Esophagus squamous epithelium (tissue), 5 donors: ENCODE data around the gene TBX15. TPM values are rescaled to one million over a fixed set of nuclear protein-coding genes. Genes with fewer than 3 reads are reported as not detected.

Experiments
- DNase-seq: peaks from one replicate; lab custom pipeline; 2025; lab: John Stamatoyannopoulos, UW
- H3K27ac ChIP-seq, 4 donors: fragments of 200-600 bp; sonication (generic); one replicate each; pipeline ENCODE4 v1.5.1; 2016 to 2019; ENCODE audit warnings: mild to moderate bottlenecking in 1 of 4
- H3K27me3 ChIP-seq, 4 donors: fragments of 200-600 bp; sonication (generic); 1 replicate in 3 of 4; 2 replicates in 1 of 4; pipeline versions ENCODE4 v1.5.1 to v1.6.0; 2017 to 2021; ENCODE audit warnings: antibody characterized with exemption in 1 of 4
- H3K36me3 ChIP-seq, 3 donors: fragments of 200-600 bp; sonication (generic); one replicate each; pipeline ENCODE4 v1.5.1; 2016 to 2019
- H3K4me1 ChIP-seq, 3 donors: fragments of 200-600 bp; sonication (generic); one replicate each; pipeline ENCODE4 v1.5.1; 2017 to 2019
- H3K4me3 ChIP-seq, 4 donors: fragments of 200-600 bp; sonication (generic); 1 replicate in 3 of 4; 2 replicates in 1 of 4; pipeline ENCODE4 v1.5.1; 2016 to 2019; ENCODE audit warnings: mild to moderate bottlenecking in 2 of 4, moderate library complexity in 1 of 4
- H3K9me3 ChIP-seq, 3 donors: fragments of 200-600 bp; sonication (generic); one replicate each; pipeline ENCODE4 v1.5.1; 2016 to 2019
- CTCF ChIP-seq, 6 experiments: fragments of 450-650 bp in 4 of 6; fragments of 200-600 bp in 2 of 6; sonication (generic) in 2 of 6; IDR thresholded peaks; one replicate each; pipeline ENCODE4 v1.5.1; 2016 to 2019; ENCODE audit warnings: antibody characterized with exemption in 6 of 6, mild to moderate bottlenecking in 4 of 6, moderate library complexity in 4 of 6
- POLR2A ChIP-seq, 4 donors: fragments of 450-650 bp; IDR thresholded peaks; one replicate each; pipeline ENCODE4 v1.6.1; 2017; ENCODE audit warnings: antibody characterized with exemption in 4 of 4, mild to moderate bottlenecking in 4 of 4, moderate library complexity in 3 of 4
- WGBS, 2 donors: methylation state at CpG; one replicate each; pipeline ENCODE4 v1.1.5; 2018; 5-methylcytosine and 5-hydroxymethylcytosine counted together
- intact Hi-C: fragments of 100-400 bp; cut with DNase I; formaldehyde crosslinking; loops from one replicate; pipeline ENCODE4 v1.15.0; 2022
- total RNA-seq, 4 donors: library from RNA; depleted of rRNA; stranded (reverse); fragments of >200 nt; gene quantifications; one replicate each; pipeline ENCODE4 v1.1.0, GENCODE V29; 2016
- donor health status: DM: yes; HTN: yes; CAD: no.

TBX15 gene
- total RNA-seq, 4 donors from 2014 or later = 0.15 to 0.19 TPM; not detected in 2

GRCh38 chr1:118945489-118945888 lies 42.7 kb downstream of the TBX15 start:
- DNase-seq = no peak
- no peaks in the 10 kb centered on the region for H3K4me1 ChIP-seq
- TF ChIP-seq CTCF (IDR thresholded peaks at IDR 0.05) = no peak
- TF ChIP-seq POLR2A (IDR thresholded peaks at IDR 0.05) = no peak
- no peaks in the 10 kb centered on the region for H3K9me3 ChIP-seq
- no peak overlapping the region for H3K4me3 ChIP-seq
- intact Hi-C loops = no loop called here
- H3K27ac ChIP-seq = no peak overlapping the region
- peaks cover 0 to 53% (median 0%) of the 10 kb centered on the region in 4 donors for H3K27me3 ChIP-seq
- no peaks in the 10 kb centered on the region for H3K36me3 ChIP-seq
- 8 to 22% methylated on average over 1 of the region's 1 CpG for WGBS, 2 donors

- Histone ChIP-seq H3K4me1 (no peaks in the 10 kb centered on the region), H3K27ac (no peak overlapping the region), H3K36me3 (no peaks in the 10 kb centered on the region), H3K4me3 (no peak overlapping the region), H3K27me3 (peaks cover 0 to 57% (median 0%) of the 10 kb centered on the region in 4 donors), H3K9me3 (no peaks in the 10 kb centered on the region)
- WGBS, 2 donors = 72 to 81% methylated on average over 4 of the region's 4 CpGs
- TF ChIP-seq CTCF (IDR thresholded peaks at IDR 0.05) (no peak), POLR2A (IDR thresholded peaks at IDR 0.05) (no peak)
- no peak for DNase-seq
- intact Hi-C loops = no loop called here
These were observed 43.6 kb downstream of the TBX15 start for GRCh38 chr1:118944546-118944945.

GRCh38 chr1:118944133-118944532 lies 44.0 kb downstream of the TBX15 start:
- H3K4me3 ChIP-seq = no peak overlapping the region
- TF ChIP-seq POLR2A (IDR thresholded peaks at IDR 0.05) = no peak
- no peak for TF ChIP-seq CTCF (IDR thresholded peaks at IDR 0.05)
- H3K36me3 ChIP-seq = no peaks in the 10 kb centered on the region
- DNase-seq = no peak
- H3K27ac ChIP-seq = no peak overlapping the region
- H3K4me1 ChIP-seq = no peaks in the 10 kb centered on the region
- H3K9me3 ChIP-seq = no peaks in the 10 kb centered on the region
- WGBS, 2 donors = 83 to 88% methylated on average over 2 of the region's 2 CpGs
- intact Hi-C loops = no loop called here
- peaks cover 0 to 57% (median 0%) of the 10 kb centered on the region in 4 donors for H3K27me3 ChIP-seq

- no peaks in the 10 kb centered on the region for H3K36me3 ChIP-seq
- H3K4me1 ChIP-seq = no peaks in the 10 kb centered on the region
- TF ChIP-seq POLR2A (IDR thresholded peaks at IDR 0.05) = no peak
- TF ChIP-seq CTCF (IDR thresholded peaks at IDR 0.05) = no peak
- no peak for DNase-seq
- 75 to 79% methylated on average over 3 of the region's 3 CpGs for WGBS, 2 donors
- peaks cover 0 to 66% (median 0%) of the 10 kb centered on the region in 4 donors for H3K27me3 ChIP-seq
- no peaks in the 10 kb centered on the region for H3K9me3 ChIP-seq
- intact Hi-C loops = no loop called here
- no peak overlapping the region for H3K27ac ChIP-seq
- H3K4me3 ChIP-seq = no peak overlapping the region
These were observed 47.2 kb downstream of the TBX15 start for GRCh38 chr1:118940957-118941356.

- Histone ChIP-seq H3K4me1 (no peaks in the 10 kb centered on the region), H3K9me3 (no peaks in the 10 kb centered on the region), H3K36me3 (no peaks in the 10 kb centered on the region), H3K27me3 (peaks cover 0 to 65% (median 0%) of the 10 kb centered on the region in 4 donors), H3K27ac (no peak overlapping the region), H3K4me3 (no peak overlapping the region)
- no peak for DNase-seq
- TF ChIP-seq POLR2A (IDR thresholded peaks at IDR 0.05) (no peak), CTCF (IDR thresholded peaks at IDR 0.05) (no peak)
- intact Hi-C loops = no loop called here
- 50 to 57% methylated on average over 4 of the region's 4 CpGs for WGBS, 2 donors
These were observed 50.6 kb downstream of the TBX15 start for GRCh38 chr1:118937413-118938072.
